Activated T-cell treated with anti-CD3 and anti-CD28 coated beads, Interleukin-2, amount 50 U/mL, for 48 hours (primary cell): ENCODE data around the gene AGAP1.

Source experiments
- DNase-seq, 2 experiments: peaks; one replicate each; pipeline ENCODE4 v3.0.0-alpha.2; 2020

The AGAP1 gene

DNA sequence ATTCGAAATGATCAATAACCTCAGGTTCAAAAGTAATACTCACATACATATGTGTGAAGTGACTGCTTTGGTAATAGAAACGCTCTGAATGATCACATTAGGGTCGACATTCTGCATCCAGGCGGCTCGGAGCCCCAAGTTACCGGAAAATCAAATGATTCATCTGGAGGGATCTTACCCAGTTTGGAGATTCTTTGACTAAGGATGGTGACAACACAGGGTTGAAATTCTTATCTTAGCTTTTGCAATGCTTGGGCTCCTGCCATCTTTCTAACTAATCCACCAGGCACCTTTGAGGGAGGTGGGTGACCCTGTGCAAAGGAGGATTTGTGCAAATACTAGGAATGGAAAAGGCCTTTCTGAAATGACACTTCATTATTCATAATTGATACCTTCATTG is 663.5 kb downstream of the AGAP1 start:
- DNase-seq: no peak

- DNase-seq: no peak
These were observed 664.1 kb downstream of the AGAP1 start for GRCh38 chr2:236157815-236158498.

DNA sequence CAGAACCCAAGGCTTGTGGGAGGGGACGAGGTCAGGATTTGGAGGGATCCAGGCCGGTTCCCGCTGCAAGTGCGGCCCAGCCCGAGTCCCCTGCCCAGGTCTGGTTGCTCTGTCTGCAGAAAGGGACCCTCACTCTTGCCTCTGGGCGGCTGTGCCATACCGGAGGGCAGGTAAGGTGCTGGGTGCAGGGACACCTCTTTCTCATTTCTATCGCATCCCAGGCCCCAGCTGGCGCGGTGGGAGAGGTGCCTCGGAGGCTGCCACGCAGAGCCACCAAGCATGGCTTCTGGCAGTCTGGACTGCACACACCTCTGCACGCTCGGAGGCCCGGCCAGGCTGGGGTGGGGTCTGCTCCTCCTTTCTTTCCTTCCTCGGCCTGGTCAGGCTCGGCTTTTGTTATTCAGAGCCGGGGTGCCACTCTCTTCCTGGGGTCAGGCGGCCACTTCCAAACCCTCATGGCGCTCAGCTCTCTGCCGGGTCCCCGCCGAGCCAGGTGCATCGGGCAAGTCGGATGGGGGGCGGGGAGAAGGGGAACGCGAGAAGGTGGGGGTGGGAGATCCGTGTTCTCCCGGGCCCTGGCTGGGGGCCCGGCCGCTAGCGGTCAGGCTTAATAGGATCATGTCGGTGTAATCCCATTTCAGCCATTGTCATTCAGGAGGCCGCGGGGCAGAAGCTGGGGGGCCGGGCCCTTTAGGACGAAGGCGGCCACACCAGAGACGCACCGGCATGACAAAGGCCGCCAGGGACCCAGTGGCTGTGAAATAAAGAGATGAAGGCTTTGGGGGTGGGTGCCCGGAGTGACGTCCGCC is 665.3 kb downstream of the AGAP1 start:
- no peak for DNase-seq

GRCh38 chr2:236159778-236160170 is 665.9 kb downstream of the AGAP1 start:
- DNase-seq: no peak

GRCh38 chr2:236160366-236161081 is 666.7 kb downstream of the AGAP1 start:
- no peak for DNase-seq

DNA sequence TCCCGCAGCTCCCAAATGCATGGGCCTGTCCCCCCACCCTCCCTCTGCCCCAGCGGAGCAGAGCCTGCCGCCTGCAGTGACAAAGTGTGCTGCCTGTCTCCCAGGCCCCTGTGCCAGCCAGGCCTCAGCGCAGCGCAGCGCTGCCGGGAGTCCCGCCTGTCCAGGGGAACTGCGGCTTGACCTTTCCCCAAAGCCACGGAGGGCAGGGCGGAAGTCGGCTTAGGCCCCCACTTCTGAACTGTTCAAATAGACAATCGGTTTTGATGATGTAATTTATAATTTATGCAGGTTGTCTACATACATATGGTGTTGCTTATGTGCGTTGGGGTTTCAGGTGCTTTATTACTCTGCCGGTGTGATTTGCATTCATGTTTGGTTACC is 667.2 kb downstream of the AGAP1 start:
- DNase-seq: no peak

DNA sequence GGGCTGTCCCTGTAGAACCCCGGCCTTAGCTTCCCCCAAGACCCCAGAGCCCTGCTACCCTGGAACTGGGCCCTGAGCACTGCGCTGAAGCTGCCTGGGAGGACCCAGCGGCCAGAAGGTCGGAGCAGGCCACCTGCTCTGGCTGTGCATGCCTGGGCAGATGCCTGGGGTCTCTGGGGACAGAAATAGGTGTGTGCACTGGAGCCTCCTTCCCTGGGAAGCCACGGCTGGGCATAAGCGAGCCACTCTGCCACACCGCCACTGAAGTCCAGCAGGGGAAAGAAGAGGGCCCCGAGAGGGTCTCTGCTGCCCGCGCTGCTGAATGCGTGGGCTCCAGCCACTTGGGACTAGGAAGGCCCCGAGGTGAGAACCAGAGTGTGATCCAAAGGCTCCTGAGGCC is 667.7 kb downstream of the AGAP1 start:
- no peak for DNase-seq

GRCh38 chr2:236162031-236162845 is 668.4 kb downstream of the AGAP1 start:
- DNase-seq: no peak

DNA sequence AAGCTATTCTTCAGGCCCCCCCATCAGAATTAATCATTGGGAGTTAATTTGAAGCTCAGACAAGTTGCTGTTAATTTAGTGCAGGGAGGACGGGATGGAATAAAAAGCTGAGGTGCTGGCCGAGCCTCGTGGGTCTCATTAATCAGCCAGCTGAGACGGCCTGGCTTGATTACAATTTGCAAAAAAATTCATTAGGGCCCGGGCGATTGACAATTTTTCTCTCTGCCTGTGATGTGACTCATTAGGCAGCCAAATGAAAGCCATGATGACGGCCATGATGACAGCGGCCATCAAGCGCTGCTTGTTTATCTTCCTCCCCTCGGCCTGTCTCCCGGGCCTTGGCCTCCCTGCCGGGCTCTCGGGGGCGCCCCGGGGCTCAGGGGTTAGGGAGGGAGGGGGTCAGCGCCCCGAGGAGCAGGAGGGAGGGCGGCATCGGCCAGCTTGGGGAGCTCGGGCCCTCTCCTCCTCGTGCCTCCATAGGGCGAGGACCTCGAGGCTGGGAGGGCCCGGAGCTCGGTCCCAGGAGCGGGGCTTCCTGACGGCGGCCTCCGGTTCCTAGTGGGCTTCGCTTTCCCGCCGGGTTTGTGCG is 669.1 kb downstream of the AGAP1 start:
- no peak for DNase-seq

- no peak for DNase-seq
These were observed 669.8 kb downstream of the AGAP1 start for GRCh38 chr2:236163471-236164200.

DNA sequence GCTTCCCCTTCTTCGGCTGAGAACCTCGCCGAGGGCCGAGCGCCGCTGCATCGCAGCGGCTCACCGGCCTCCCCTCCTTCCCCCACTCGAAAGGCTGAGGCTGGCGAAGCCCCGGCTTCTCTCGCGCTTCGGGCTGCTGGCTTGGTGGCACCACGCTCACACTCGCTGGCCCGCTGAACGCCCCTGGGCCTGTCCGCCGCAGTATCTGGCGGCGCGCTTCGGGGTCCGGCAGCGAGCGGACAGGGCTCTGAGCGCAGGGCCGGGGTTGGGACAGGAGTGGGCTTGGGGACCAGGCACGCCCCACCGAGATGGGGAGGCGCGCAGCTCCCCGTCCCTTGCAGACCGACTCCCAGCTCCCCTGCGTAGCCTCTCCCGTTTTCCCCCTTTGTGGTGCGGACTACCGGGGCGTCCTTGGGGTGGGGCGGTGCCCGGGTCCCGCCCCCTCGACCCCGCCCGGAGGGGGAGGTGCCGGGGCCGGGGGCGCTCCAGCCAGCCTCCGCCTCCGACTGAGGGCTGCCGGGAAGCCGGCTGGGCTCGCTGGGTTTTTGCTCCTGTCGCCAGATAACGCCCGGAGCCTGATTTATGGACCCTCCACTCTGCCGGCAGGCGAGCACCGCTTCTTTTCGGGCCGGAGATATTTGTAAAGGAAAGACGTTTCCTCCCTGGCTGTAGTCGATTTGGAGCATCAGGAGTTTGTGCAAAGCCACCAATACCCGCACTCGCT is 670.5 kb downstream of the AGAP1 start:
- DNase-seq: no peak

DNA sequence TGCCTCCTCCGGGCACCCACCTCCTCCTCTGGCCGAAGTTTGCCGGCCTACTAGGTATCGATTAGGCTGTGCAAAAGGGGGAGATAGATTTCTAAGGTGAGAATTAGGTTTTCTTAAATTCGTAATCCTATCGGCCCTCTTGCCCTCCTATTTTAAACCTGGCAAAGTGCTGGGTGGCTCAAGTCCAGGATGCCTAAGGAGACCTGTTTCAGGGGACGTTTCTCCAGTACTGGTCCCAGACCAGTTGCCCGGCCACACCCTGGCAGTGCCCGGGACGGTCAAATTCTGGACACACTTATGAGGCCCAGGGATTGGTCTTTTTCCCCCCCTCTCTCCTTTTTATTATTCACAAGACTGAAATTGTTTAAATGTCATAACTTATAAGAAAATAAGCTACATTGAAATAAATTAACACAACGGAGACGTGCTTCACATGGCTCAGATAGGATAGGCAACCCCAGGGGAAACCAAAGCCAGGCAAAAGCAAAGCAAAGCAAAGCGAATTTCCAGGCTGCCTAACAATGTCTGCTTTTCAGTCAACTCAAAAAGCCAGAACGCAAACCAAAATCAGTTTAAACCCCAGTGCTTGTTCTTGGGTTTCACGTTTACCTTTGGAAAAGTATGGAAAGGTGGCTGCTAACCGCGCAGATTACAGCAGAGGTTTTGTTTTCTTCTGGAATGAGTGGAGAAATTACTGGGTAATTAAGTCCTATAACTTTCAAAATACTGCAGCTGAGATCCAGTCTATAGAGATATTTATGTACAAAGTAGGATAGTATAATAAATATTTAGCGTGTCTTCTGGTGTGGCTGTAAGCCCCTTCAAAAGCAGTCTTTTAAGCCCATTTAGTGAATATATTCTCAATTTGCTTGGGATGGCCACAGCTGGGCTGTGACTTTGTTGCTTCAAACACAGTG is 671.3 kb downstream of the AGAP1 start:
- no peak for DNase-seq

GRCh38 chr2:236165842-236166795 is 672.3 kb downstream of the AGAP1 start:
- peak in 1 of 2 experiments; percentile 48 for DNase-seq

GRCh38 chr2:236166796-236167296 is 673.0 kb downstream of the AGAP1 start:
- DNase-seq: no peak

DNA sequence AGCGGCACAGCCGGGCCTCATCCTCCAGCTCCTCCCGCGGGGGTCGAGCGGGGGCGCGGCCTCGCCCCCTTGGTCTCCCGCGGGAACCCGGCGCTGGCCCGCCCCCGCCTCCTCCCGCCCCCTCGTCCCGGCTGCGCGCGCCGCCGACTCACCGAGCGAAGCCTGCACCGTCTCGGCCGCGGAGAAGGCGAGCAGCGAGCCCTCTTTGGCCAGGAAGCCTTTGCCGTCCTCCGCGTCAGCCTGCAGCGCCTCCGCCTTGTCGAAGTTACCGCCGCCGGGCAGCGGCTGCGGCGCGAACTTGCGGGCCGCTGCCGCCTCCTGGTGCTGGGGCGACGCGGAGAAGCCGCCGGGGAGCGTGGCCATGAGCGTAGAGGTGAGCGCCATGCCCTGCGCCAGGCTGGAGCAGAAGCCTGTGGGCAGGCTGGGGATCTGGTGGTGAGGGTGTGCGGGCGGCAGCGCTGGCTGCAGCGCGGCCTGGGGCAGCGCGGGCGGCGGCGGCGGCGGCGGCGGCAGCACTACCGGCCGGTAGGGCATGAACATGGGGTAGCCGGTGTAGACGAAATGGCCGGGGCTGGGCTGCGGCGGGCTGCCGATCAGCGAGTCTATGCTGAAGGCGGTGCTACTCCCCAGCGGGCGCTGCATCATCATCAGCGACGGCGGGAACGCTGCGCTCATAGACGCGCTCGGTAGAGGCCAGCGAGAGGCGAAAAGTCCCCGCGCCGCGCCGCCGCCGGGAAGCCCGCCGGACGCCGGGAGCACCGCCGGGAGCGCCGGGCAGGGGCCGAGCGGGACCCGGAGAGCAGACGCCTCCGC is 673.7 kb downstream of the AGAP1 start:
- DNase-seq: peak in 1 of 2 experiments; percentile 39

DNA sequence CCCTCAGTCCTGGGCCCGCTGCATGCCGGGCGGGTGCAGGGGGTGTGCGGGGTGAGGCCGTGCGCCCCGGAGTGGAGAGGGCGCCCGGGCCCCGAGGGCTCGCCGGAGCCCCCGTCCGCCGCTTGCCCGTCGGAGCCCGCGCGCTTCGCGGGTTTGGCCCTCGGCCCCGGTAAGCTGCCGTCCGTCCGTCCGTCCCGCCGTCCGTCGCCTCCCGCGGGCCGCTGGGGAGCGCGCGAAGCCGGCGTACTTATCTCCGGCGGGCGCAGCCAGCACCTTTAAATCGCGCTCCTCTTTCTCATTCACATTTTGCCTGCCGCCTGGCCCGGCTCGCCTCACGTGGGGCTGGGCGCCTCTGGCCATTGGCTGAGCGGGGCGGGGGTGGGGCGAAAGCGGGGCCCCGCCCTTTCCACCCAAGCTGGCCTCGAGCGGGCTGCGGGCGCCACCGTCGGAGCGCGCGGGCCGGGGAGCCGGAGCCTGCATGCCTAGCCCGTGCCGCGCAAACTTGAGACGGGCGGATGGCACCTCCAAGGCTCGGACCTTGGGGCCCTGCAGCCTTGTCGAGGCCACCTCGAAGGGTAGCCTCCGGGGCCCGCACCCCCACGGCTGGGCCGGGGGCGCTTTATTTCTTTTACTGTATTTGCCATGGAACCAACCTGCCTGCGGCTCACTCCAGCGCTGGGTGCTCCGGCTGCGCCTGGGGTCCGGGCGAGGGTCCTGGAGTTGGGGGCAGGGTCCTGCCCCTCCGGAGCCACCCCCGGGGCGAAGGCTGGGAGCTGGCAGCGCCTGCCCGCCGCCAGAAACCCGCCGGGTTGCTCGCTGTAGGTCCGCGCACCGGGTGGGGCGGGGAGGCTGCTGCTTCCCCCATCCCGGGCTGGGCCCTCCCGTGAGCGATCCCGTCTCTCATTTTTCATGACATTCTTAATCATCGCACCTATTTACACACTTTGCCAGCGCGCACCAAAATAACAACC is 674.6 kb downstream of the AGAP1 start, which contains the start of gene GBX2:
Gene GBX2, minus strand, starts transcription at position 277 of the 971 bp plus-strand sequence. CDS start 415 bp downstream, outside the sequence.
- peak; percentile 45 to 51 for DNase-seq
